ENCODE measurements around the gene GOLPH3L.
A peak's percentile ranks its signal among the peaks of the same experiment; 100 is the strongest.
"Not testable (repeated sequence)": the region's sequence is repeated elsewhere in the genome, so short reads cannot be mapped to it uniquely, and the experiment has no call there.

GOLPH3L gene

DNA sequence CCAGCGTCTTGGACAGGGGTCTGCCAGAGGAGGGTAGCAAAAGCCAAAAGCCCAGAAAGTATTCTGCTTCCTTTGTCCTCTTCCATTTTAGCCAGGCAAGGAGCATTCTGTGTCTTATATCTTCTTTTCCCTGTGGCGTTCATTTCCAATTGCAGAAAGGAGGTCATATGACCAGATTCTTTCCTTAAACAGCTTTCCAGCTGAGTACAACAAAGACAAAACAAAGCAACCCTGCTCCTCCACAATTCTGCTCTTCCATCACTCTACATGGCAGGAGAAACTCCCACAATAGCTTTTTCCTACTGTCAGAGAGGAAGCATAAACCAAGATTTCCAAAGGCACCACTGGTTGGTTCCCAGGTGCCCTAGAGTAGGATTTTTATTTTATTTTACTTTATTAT lies 87.2 kb downstream of the GOLPH3L start:
- no peak overlapping the region for H3K4me2 ChIP-seq
- H3K79me2 ChIP-seq (ENCODE audit: insufficient read depth, low read depth) = 0 out of 2 replicates have a peak, but pooled peaks cover 3% of the 10 kb centered on the region
- H4K20me1 ChIP-seq (ENCODE audit: insufficient read depth) = no peaks in the 10 kb centered on the region
- H2AFZ ChIP-seq (ENCODE audit: low read depth) = no peak overlapping the region
- 0 out of 2 replicates have a peak overlapping the region, but pooled peaks have one; percentile 5 for H3K27ac ChIP-seq
- no peaks in the 10 kb centered on the region for H3K27me3 ChIP-seq (ENCODE audit: insufficient read depth, low read depth)
- TF ChIP-seq, protein P1, sequence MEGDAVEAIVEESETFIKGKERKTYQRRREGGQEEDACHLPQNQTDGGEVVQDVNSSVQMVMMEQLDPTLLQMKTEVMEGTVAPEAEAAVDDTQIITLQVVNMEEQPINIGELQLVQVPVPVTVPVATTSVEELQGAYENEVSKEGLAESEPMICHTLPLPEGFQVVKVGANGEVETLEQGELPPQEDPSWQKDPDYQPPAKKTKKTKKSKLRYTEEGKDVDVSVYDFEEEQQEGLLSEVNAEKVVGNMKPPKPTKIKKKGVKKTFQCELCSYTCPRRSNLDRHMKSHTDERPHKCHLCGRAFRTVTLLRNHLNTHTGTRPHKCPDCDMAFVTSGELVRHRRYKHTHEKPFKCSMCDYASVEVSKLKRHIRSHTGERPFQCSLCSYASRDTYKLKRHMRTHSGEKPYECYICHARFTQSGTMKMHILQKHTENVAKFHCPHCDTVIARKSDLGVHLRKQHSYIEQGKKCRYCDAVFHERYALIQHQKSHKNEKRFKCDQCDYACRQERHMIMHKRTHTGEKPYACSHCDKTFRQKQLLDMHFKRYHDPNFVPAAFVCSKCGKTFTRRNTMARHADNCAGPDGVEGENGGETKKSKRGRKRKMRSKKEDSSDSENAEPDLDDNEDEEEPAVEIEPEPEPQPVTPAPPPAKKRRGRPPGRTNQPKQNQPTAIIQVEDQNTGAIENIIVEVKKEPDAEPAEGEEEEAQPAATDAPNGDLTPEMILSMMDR (conservative IDR thresholded peaks at IDR 0.05; ENCODE audit: low read depth, low read length) = no peak
- H3K9ac ChIP-seq = no peak overlapping the region
- H3K4me3 ChIP-seq (IDR thresholded peaks at IDR 0.05; ENCODE audit: insufficient read depth, low read depth, low read length) = no peak overlapping the region
- peaks cover 49% of the 10 kb centered on the region for H3K4me1 ChIP-seq (ENCODE audit: low read depth, poor library complexity, severe bottlenecking)
- H3K36me3 ChIP-seq (ENCODE audit: insufficient read depth) = no peaks in the 10 kb centered on the region

DNA sequence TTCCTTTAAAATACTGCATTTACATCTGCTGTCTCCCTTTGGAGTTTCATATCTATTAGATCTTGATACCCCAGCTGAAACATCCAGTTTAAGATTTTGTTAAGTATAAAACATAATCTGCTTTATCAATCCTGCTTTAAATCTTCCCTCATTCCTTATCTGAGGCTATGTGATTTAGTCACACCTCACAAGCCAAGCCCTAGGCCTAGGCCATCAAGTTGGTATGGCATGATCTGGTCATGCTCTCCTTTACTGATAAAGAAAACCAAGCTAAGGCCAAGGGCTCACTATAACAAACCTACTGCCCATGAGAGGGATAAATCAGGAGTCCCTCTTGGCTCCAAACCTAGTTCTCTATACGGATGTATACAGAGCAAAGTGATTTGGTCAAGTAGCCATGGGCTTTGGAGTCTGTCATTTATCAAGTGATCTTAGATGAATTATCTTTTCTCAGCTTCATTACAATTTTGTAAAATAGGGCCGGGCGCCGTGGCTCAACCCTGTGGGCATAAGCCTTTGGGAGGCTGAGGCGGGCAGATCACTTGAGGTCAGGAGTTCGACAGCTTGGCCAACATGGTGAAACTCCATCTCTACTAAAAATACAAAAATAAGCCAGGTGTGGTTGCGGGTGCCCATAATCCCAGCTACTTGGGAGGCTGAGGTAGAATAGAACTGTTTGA lies 90.4 kb downstream of the GOLPH3L start:
- Histone ChIP-seq H3K27ac (no peak overlapping the region), H3K4me2 (no peak overlapping the region), H3K27me3 (ENCODE audit: insufficient read depth, low read depth) (no peaks in the 10 kb centered on the region), H2AFZ (ENCODE audit: low read depth) (no peak overlapping the region), H3K36me3 (ENCODE audit: insufficient read depth) (no peaks in the 10 kb centered on the region), H3K79me2 (ENCODE audit: insufficient read depth, low read depth) (0 out of 2 replicates have a peak, but pooled peaks cover 3% of the 10 kb centered on the region), H3K4me1 (ENCODE audit: low read depth, poor library complexity, severe bottlenecking) (peaks cover 24% of the 10 kb centered on the region), H3K9ac (no peak overlapping the region), H4K20me1 (ENCODE audit: insufficient read depth) (no peaks in the 10 kb centered on the region), H3K4me3 (IDR thresholded peaks at IDR 0.05; ENCODE audit: insufficient read depth, low read depth, low read length) (no peak overlapping the region)
- TF ChIP-seq, protein P1 (conservative IDR thresholded peaks at IDR 0.05; ENCODE audit: low read depth, low read length) = no peak

DNA sequence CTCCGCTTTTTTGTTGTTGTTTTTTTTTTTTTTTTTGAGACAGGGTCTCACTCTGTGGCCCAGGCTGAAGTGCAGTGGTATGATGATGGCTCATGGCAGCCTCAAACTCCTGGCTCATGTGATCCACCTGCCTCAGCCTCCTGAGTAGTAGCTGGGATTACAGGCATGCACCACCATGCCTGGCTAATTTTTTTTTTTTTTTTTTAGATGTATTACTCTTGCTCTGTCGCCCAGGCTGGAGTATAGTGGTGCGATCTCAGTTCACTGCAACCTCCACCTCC lies 91.6 kb downstream of the GOLPH3L start:
- peaks cover 23% of the 10 kb centered on the region for H3K4me1 ChIP-seq (ENCODE audit: low read depth, poor library complexity, severe bottlenecking)
- H3K4me3 ChIP-seq (IDR thresholded peaks at IDR 0.05; ENCODE audit: insufficient read depth, low read depth, low read length); H4K20me1 ChIP-seq (ENCODE audit: insufficient read depth); H2AFZ ChIP-seq (ENCODE audit: low read depth); H3K36me3 ChIP-seq (ENCODE audit: insufficient read depth); H3K27me3 ChIP-seq (ENCODE audit: insufficient read depth, low read depth); H3K79me2 ChIP-seq (ENCODE audit: insufficient read depth, low read depth); H3K4me2 ChIP-seq; H3K9ac ChIP-seq; H3K27ac ChIP-seq: not testable (repeated sequence)

DNA sequence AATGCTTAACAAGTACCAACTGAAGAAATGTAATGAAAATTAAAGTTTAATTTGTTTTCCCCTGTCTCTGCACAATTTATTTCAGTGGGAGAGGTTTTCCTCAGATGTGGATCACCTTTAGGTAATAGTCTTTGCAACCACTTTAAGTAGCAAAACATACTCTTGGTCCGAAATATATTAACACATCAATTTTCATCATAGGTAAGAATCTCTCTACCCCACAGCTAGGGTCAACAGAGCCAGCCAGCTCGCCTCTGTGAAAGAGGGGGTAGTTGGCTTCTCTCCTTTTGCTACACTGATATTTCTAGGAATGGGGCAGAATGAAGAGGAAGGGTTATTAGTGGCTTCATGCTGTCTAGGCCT lies 92.7 kb downstream of the GOLPH3L start:
- H3K4me2 ChIP-seq = no peak overlapping the region
- H3K27ac ChIP-seq = no peak overlapping the region
- H3K4me1 ChIP-seq (ENCODE audit: low read depth, poor library complexity, severe bottlenecking) = peaks cover 12% of the 10 kb centered on the region
- TF ChIP-seq, protein P1 (conservative IDR thresholded peaks at IDR 0.05; ENCODE audit: low read depth, low read length) = no peak
- H3K4me3 ChIP-seq (IDR thresholded peaks at IDR 0.05; ENCODE audit: insufficient read depth, low read depth, low read length) = no peak overlapping the region
- no peaks in the 10 kb centered on the region for H3K27me3 ChIP-seq (ENCODE audit: insufficient read depth, low read depth)
- no peaks in the 10 kb centered on the region for H3K36me3 ChIP-seq (ENCODE audit: insufficient read depth)
- H3K9ac ChIP-seq = no peak overlapping the region
- H2AFZ ChIP-seq (ENCODE audit: low read depth) = no peak overlapping the region
- no peaks in the 10 kb centered on the region for H3K79me2 ChIP-seq (ENCODE audit: insufficient read depth, low read depth)
- no peaks in the 10 kb centered on the region for H4K20me1 ChIP-seq (ENCODE audit: insufficient read depth)

DNA sequence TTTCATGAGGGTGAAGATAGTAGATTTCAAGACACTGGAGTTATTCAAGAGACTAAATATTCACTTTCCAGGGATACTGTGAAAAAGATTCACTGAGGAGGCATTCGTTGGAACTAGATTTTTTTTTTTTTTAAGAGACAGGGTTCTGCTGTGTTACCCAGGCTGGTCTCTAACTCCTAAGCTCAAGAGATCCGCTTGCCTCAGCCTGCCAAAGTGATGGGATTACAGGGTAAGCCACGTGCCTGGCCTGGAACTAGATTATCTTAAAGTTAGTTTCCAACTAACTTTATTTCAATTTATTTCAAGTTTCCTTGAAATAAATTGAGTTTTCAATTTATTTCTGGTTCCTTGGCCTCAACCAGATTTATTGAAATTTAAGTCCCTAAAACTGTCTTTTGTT lies 93.2 kb downstream of the GOLPH3L start:
- Histone ChIP-seq H3K27ac (no peak overlapping the region), H3K4me2 (no peak overlapping the region), H4K20me1 (ENCODE audit: insufficient read depth) (no peaks in the 10 kb centered on the region), H3K9ac (no peak overlapping the region), H3K36me3 (ENCODE audit: insufficient read depth) (no peaks in the 10 kb centered on the region), H3K4me1 (ENCODE audit: low read depth, poor library complexity, severe bottlenecking) (peaks cover 12% of the 10 kb centered on the region), H2AFZ (ENCODE audit: low read depth) (no peak overlapping the region), H3K4me3 (IDR thresholded peaks at IDR 0.05; ENCODE audit: insufficient read depth, low read depth, low read length) (no peak overlapping the region), H3K27me3 (ENCODE audit: insufficient read depth, low read depth) (no peaks in the 10 kb centered on the region), H3K79me2 (ENCODE audit: insufficient read depth, low read depth) (no peaks in the 10 kb centered on the region)
- TF ChIP-seq, protein P1 (conservative IDR thresholded peaks at IDR 0.05; ENCODE audit: low read depth, low read length) = no peak

DNA sequence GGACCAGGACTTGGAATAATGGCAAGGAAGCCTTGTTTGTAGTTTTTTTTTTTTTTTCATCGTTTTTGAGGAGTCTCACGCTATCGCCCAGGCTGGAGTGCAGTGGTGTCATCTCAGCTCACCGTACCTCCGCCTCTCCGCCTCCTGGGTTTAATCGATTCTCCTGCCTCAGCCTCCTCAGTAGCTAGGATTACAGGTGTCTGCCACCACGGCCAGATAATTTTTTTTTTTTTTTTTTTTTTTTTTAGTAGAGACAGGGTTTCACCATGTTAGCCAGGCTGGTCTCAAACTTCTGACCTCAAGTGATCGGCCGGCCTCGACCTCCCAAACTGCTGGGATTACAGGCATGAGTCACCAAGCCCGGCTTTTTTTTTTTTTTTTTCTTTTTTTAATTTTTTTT lies 94.6 kb downstream of the GOLPH3L start:
- not testable (repeated sequence) for H3K27ac ChIP-seq; H3K4me2 ChIP-seq; H3K79me2 ChIP-seq (ENCODE audit: insufficient read depth, low read depth); H2AFZ ChIP-seq (ENCODE audit: low read depth); H3K4me3 ChIP-seq (IDR thresholded peaks at IDR 0.05; ENCODE audit: insufficient read depth, low read depth, low read length); H4K20me1 ChIP-seq (ENCODE audit: insufficient read depth); H3K9ac ChIP-seq; H3K27me3 ChIP-seq (ENCODE audit: insufficient read depth, low read depth); H3K36me3 ChIP-seq (ENCODE audit: insufficient read depth)
- H3K4me1 ChIP-seq (ENCODE audit: low read depth, poor library complexity, severe bottlenecking) = peaks cover 12% of the 10 kb centered on the region

All from KMS-11 (cell line).